Measurements from ENCODE around the gene MALRD1. TPM values are rescaled to one million over a fixed set of nuclear protein-coding genes. Genes with fewer than 3 reads are reported as not detected.

Gene MALRD1
- total and polyA plus RNA-seq, 10 donors: 0.06 to 1.6 (median 0.43) TPM

DNA sequence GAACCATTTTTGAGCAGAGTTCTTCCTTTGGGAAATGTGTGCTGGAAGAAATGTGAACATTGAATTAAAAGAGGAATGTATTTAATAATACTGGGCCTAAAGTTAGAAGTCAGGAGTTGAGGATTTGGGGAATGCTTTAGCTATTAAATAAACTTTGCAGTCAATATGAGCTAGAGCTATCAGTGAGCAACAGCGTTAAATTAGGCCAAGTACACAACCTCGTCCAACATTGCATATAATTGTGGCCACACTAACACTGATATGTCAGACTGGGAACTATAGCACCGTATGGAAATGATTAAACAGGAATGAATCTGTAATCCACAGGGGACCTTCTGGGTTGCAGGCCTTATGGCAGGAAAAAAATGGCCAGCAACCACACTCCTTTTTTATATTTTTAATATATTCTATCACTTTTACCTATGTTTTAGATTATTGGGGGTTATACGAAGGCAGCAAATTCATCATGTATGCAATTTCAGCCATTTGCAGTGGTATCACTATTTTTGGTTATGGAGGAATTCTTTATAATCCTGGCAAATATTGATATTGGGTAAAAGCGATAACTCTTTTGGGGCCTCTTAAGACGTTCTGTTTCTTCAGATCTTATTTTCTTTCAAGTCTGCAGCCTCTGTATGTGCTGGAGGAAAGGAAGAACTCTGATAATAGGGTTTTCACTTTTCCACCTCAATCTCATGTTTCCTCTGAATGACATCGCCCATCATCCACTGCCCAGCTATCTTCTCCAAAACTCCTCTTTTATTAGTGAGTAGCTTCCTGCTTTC lies 531.4 kb downstream of the MALRD1 start:
- TF ChIP-seq, protein P1, sequence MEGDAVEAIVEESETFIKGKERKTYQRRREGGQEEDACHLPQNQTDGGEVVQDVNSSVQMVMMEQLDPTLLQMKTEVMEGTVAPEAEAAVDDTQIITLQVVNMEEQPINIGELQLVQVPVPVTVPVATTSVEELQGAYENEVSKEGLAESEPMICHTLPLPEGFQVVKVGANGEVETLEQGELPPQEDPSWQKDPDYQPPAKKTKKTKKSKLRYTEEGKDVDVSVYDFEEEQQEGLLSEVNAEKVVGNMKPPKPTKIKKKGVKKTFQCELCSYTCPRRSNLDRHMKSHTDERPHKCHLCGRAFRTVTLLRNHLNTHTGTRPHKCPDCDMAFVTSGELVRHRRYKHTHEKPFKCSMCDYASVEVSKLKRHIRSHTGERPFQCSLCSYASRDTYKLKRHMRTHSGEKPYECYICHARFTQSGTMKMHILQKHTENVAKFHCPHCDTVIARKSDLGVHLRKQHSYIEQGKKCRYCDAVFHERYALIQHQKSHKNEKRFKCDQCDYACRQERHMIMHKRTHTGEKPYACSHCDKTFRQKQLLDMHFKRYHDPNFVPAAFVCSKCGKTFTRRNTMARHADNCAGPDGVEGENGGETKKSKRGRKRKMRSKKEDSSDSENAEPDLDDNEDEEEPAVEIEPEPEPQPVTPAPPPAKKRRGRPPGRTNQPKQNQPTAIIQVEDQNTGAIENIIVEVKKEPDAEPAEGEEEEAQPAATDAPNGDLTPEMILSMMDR (IDR thresholded peaks at IDR 0.05 in 8 of 11, conservative IDR thresholded peaks at IDR 0.05 in 3 of 11): no peak
- TF ChIP-seq POLR2AphosphoS5 (IDR thresholded peaks at IDR 0.05) (no peak), POLR2A (IDR thresholded peaks at IDR 0.05) (no peak)
- intact Hi-C loops (cut with DNase I; ENCODE audit: low total_unique reads): no loop called here
- WGBS, 5 donors: 77 to 87% (median 85%) methylated on average over 7 of the region's 7 CpGs
- H3K36me3 ChIP-seq: no peaks in the 10 kb centered on the region
- H3K4me3 ChIP-seq: no peak overlapping the region
- H3K27ac ChIP-seq: no peak overlapping the region
- no peak for DNase-seq
- no peaks in the 10 kb centered on the region for H3K9me3 ChIP-seq
- H3K4me1 ChIP-seq: no peaks in the 10 kb centered on the region
- H3K27me3 ChIP-seq (replicated peaks in 1 of 7): no peaks in the 10 kb centered on the region

DNA sequence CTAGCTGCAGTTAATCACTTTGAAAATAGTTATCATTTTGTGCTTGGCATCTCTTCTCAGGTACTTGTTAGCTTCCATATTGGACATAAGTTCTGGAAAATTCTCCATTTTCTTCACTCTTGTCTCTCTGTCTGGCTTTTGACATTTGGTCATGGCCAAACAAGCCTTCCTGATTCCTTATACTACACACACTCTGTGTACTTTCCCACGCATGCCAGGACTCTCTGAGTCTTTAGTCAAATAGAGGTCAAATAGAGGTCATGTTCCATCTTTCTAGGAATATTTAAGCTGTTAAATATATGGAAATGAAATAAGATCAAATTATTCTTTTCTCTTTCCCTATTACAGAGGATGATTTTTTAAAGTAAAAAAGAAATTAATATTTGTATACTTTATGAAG lies 532.1 kb downstream of the MALRD1 start:
- Histone ChIP-seq H3K4me3 (no peak overlapping the region), H3K27me3 (replicated peaks in 1 of 7) (no peaks in the 10 kb centered on the region), H3K4me1 (no peaks in the 10 kb centered on the region), H3K36me3 (no peaks in the 10 kb centered on the region), H3K27ac (no peak overlapping the region), H3K9me3 (no peaks in the 10 kb centered on the region)
- no peak for DNase-seq
- intact Hi-C loops (cut with DNase I; ENCODE audit: low total_unique reads): no loop called here
- 83 to 86% (median 84%) methylated on average over 1 of the region's 1 CpG for WGBS, 5 donors
- TF ChIP-seq POLR2AphosphoS5 (IDR thresholded peaks at IDR 0.05): no peak
- TF ChIP-seq POLR2A (IDR thresholded peaks at IDR 0.05): no peak
- TF ChIP-seq, protein P1 (IDR thresholded peaks at IDR 0.05 in 8 of 11, conservative IDR thresholded peaks at IDR 0.05 in 3 of 11): no peak

DNA sequence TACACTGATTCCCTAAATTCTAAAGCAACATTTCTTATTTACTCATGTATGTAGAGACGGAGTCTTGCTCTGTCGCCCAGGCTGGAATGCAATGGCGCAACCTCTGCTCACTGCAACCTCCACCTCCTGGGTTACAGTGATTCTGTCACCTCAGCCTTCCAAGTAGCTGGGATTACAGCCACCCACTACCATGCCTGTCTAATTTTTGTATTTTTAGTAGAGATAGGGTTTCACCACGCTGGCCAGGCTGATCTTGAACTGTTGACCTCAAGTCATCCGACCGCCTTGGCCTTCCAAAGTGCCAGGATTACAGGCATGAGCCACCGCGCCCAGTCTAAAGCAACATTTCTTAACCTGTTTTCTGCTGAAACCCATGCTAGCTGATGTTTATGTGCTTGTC lies 540.0 kb downstream of the MALRD1 start:
- H3K4me1 ChIP-seq: no peaks in the 10 kb centered on the region
- peaks cover 0 to 10% (median 1%) of the 10 kb centered on the region in 8 donors for H3K9me3 ChIP-seq
- DNase-seq: no peak
- H3K36me3 ChIP-seq: no peaks in the 10 kb centered on the region
- H3K4me3 ChIP-seq: no peak overlapping the region
- H3K27me3 ChIP-seq (replicated peaks in 1 of 7): no peaks in the 10 kb centered on the region
- intact Hi-C loops (cut with DNase I; ENCODE audit: low total_unique reads): no loop called here
- TF ChIP-seq POLR2A (IDR thresholded peaks at IDR 0.05): no peak
- no peak for TF ChIP-seq POLR2AphosphoS5 (IDR thresholded peaks at IDR 0.05)
- TF ChIP-seq, protein P1 (IDR thresholded peaks at IDR 0.05 in 8 of 11, conservative IDR thresholded peaks at IDR 0.05 in 3 of 11): no peak
- 70 to 85% (median 77%) methylated on average over 8 of the region's 8 CpGs for WGBS, 5 donors
- H3K27ac ChIP-seq: no peak overlapping the region

DNA sequence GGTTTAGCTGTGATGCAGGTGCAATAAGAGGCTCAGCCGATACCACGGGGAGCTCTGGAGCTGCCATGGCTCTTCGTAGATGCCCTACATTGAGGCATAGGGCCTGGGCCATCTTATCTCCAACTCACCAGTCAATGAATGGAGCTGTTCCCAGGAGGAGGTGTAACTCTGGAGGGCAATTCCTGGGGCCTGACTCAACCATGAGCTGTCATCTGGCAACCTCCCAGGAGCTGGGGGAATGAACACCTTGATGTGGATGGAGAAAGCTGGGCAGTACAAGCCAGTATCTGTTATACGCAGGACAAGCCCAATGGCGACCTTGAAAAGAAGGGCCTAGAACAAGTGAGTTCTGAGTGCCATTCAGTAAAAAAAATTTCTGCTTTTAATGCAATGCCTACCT lies 543.7 kb downstream of the MALRD1 start:
- Histone ChIP-seq H3K4me1 (no peaks in the 10 kb centered on the region), H3K36me3 (no peaks in the 10 kb centered on the region)
- WGBS, 5 donors: 88 to 96% (median 94%) methylated on average over 5 of the region's 5 CpGs

More for the DNA sequence above, 543.7 kb downstream of the MALRD1 start:
- TF ChIP-seq POLR2AphosphoS5 (IDR thresholded peaks at IDR 0.05) (no peak), POLR2A (IDR thresholded peaks at IDR 0.05) (no peak)
- TF ChIP-seq, protein P1 (IDR thresholded peaks at IDR 0.05 in 8 of 11, conservative IDR thresholded peaks at IDR 0.05 in 3 of 11): no peak
- intact Hi-C loops (cut with DNase I; ENCODE audit: low total_unique reads): no loop called here
- Histone ChIP-seq H3K27ac (no peak overlapping the region), H3K27me3 (replicated peaks in 1 of 7) (no peaks in the 10 kb centered on the region), H3K9me3 (peaks cover 0 to 1% (median 0%) of the 10 kb centered on the region in 8 donors), H3K4me3 (no peak overlapping the region)
- DNase-seq: no peak
